ENCODE measurements around the gene TECRL. TPM values are rescaled to one million over a fixed set of nuclear protein-coding genes. Genes with fewer than 3 reads are reported as not detected.

TECRL gene
- total RNA-seq, 1 experiment from 2014 or later = not detected

DNA sequence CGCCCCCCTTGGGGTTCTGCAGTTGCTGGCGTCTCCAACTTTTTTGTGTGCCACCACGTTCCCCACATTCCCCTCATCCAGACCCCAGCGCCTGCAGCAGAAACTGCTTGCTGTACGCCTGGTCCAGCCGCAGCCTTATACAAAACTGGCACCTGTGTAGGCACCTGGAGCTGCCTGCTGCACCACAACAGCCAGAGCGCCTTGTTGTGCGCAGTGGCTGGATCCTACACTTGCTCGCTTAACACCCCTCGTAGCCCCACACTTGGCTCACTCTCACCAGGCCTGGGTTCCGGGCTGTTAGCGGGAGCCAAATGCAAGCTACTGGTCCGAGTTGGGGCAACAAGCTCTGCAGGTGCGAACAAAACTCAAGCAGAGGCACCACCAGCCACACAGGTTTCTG lies 136.8 kb downstream of the TECRL start:
- DNase-seq (ENCODE audit: low read depth, low spot score) (no peak), ATAC-seq (no peak; the same call in 1 of the 2 replicates)
- Histone ChIP-seq H3K4me1 (ENCODE audit: control insufficient read depth, insufficient read depth, low read length) (peaks cover 4% of the 10 kb centered on the region; the same call in 1 of the 2 replicates), H3K27me3 (ENCODE audit: control insufficient read depth, insufficient read depth, low read length) (no peaks in the 10 kb centered on the region), H3K36me3 (ENCODE audit: control insufficient read depth, insufficient read depth, low read length) (no peaks in the 10 kb centered on the region), H3K27ac (ENCODE audit: low read length) (no peak overlapping the region), H3K4me3 (ENCODE audit: low read depth in 2 of 2, low read length in 2 of 2) (peak overlapping the region; percentile 33 to 64; a peak in 2 of 4 replicates), H3K9me3 (ENCODE audit: control insufficient read depth, insufficient read depth, low read depth, low read length) (no peaks in the 10 kb centered on the region)
- CTCF ChIA-PET = no interaction called here
- no TSS peak for BruUV-seq (replicated peaks)
- TF ChIP-seq POLR2AphosphoS5 (IDR thresholded peaks at IDR 0.05; ENCODE audit: low read depth, low read length) = no peak
- TF ChIP-seq, protein P1, sequence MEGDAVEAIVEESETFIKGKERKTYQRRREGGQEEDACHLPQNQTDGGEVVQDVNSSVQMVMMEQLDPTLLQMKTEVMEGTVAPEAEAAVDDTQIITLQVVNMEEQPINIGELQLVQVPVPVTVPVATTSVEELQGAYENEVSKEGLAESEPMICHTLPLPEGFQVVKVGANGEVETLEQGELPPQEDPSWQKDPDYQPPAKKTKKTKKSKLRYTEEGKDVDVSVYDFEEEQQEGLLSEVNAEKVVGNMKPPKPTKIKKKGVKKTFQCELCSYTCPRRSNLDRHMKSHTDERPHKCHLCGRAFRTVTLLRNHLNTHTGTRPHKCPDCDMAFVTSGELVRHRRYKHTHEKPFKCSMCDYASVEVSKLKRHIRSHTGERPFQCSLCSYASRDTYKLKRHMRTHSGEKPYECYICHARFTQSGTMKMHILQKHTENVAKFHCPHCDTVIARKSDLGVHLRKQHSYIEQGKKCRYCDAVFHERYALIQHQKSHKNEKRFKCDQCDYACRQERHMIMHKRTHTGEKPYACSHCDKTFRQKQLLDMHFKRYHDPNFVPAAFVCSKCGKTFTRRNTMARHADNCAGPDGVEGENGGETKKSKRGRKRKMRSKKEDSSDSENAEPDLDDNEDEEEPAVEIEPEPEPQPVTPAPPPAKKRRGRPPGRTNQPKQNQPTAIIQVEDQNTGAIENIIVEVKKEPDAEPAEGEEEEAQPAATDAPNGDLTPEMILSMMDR (IDR thresholded peaks at IDR 0.05) = no peak
- TF ChIP-seq TCF7L2 (IDR thresholded peaks at IDR 0.05; ENCODE audit: low read depth, low read length) = no peak
- TF ChIP-seq SIN3A (IDR thresholded peaks at IDR 0.05; ENCODE audit: borderline replicate concordance, insufficient read depth, low read depth, low read length) = no peak
- TF ChIP-seq, protein P2, sequence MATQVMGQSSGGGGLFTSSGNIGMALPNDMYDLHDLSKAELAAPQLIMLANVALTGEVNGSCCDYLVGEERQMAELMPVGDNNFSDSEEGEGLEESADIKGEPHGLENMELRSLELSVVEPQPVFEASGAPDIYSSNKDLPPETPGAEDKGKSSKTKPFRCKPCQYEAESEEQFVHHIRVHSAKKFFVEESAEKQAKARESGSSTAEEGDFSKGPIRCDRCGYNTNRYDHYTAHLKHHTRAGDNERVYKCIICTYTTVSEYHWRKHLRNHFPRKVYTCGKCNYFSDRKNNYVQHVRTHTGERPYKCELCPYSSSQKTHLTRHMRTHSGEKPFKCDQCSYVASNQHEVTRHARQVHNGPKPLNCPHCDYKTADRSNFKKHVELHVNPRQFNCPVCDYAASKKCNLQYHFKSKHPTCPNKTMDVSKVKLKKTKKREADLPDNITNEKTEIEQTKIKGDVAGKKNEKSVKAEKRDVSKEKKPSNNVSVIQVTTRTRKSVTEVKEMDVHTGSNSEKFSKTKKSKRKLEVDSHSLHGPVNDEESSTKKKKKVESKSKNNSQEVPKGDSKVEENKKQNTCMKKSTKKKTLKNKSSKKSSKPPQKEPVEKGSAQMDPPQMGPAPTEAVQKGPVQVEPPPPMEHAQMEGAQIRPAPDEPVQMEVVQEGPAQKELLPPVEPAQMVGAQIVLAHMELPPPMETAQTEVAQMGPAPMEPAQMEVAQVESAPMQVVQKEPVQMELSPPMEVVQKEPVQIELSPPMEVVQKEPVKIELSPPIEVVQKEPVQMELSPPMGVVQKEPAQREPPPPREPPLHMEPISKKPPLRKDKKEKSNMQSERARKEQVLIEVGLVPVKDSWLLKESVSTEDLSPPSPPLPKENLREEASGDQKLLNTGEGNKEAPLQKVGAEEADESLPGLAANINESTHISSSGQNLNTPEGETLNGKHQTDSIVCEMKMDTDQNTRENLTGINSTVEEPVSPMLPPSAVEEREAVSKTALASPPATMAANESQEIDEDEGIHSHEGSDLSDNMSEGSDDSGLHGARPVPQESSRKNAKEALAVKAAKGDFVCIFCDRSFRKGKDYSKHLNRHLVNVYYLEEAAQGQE (IDR thresholded peaks at IDR 0.05; ENCODE audit: insufficient read depth in 1 of 2, low read depth in 2 of 2, low read length in 1 of 2) = no peak
- POLR2A ChIA-PET = no interaction called here
- intact Hi-C loops (cut with micrococcal nuclease; ENCODE audit: unreplicated experiment) = no loop called here
- in situ Hi-C loops (cut with HindIII; ENCODE audit: low pct_unique_long_range_greater_than_20kb, low sequenced_read_pairs) = no loop called here

GRCh38 chr4:64271601-64272081 lies 137.6 kb downstream of the TECRL start:
- Histone ChIP-seq H3K27me3 (ENCODE audit: control insufficient read depth, insufficient read depth, low read length) (no peaks in the 10 kb centered on the region), H3K36me3 (ENCODE audit: control insufficient read depth, insufficient read depth, low read length) (no peaks in the 10 kb centered on the region), H3K4me3 (ENCODE audit: low read depth in 2 of 2, low read length in 2 of 2) (peak overlapping the region; percentile 33 to 64), H3K27ac (ENCODE audit: low read length) (peak overlapping the region; percentile 8; the same call in 1 of the 2 replicates), H3K4me1 (ENCODE audit: control insufficient read depth, insufficient read depth, low read length) (peaks cover 4% of the 10 kb centered on the region; the same call in 1 of the 2 replicates), H3K9me3 (ENCODE audit: control insufficient read depth, insufficient read depth, low read depth, low read length) (no peaks in the 10 kb centered on the region)
- BruUV-seq (replicated peaks) = no TSS peak
- POLR2A ChIA-PET = no interaction called here
- TF ChIP-seq, protein P1 (IDR thresholded peaks at IDR 0.05) = peak; percentile 48
- no peak for TF ChIP-seq POLR2AphosphoS5 (IDR thresholded peaks at IDR 0.05; ENCODE audit: low read depth, low read length)
- TF ChIP-seq TCF7L2 (IDR thresholded peaks at IDR 0.05; ENCODE audit: low read depth, low read length) = no peak
- TF ChIP-seq, protein P2 (IDR thresholded peaks at IDR 0.05; ENCODE audit: insufficient read depth in 1 of 2, low read depth in 2 of 2, low read length in 1 of 2) = no peak
- no peak for TF ChIP-seq SIN3A (IDR thresholded peaks at IDR 0.05; ENCODE audit: borderline replicate concordance, insufficient read depth, low read depth, low read length)
- CTCF ChIA-PET = no interaction called here
- intact Hi-C loops (cut with micrococcal nuclease; ENCODE audit: unreplicated experiment) = no loop called here
- ATAC-seq = peak; percentile 83
- no peak for DNase-seq (ENCODE audit: low read depth, low spot score)
- in situ Hi-C loops (cut with HindIII; ENCODE audit: low pct_unique_long_range_greater_than_20kb, low sequenced_read_pairs) = no loop called here

Data from Panc1 (cell line).